Measurements from ENCODE around the gene BCAR1. TPM values are rescaled to one million over a fixed set of nuclear protein-coding genes. Genes with fewer than 3 reads are reported as not detected.

The BCAR1 gene
- total and polyA plus RNA-seq, 10 of the 15 experiments (the other 5 are each of a cell fraction or from before 2014, with no cell fraction given), result 0.13 to 14.1 (median 2.8) TPM; not detected in 1

- Histone ChIP-seq H3K4me2 (ENCODE audit: control insufficient read depth, insufficient read depth) (no peak overlapping the region), H4K20me1 (ENCODE audit: control insufficient read depth, insufficient read depth) (no peaks in the 10 kb centered on the region), H3K9ac (ENCODE audit: control insufficient read depth, insufficient read depth, low read length) (no peak overlapping the region), H3K36me3 (ENCODE audit: control insufficient read depth in 2 of 2, insufficient read depth in 2 of 2, low read length in 1 of 2) (no peaks in the 10 kb centered on the region), H3K27ac (ENCODE audit: control insufficient read depth, insufficient read depth) (no peak overlapping the region), H3K9me3 (replicated peaks; ENCODE audit: control insufficient read depth, insufficient read depth, low read length) (no peaks in the 10 kb centered on the region), H3K79me2 (ENCODE audit: control insufficient read depth, insufficient read depth, low read length) (no peaks in the 10 kb centered on the region), H3K4me3 (no peak overlapping the region), H2AFZ (ENCODE audit: control insufficient read depth, low read depth, low read length) (no peak overlapping the region), H3K27me3 (replicated peaks in 1 of 2; ENCODE audit: control insufficient read depth in 2 of 2, insufficient read depth in 2 of 2, low read length in 1 of 2) (no peaks in the 10 kb centered on the region), H3K4me1 (ENCODE audit: control insufficient read depth, insufficient read depth, low read length) (no peaks in the 10 kb centered on the region)
- FAIRE-seq, result no peak
- no peak for ATAC-seq
- intact Hi-C loops (cut with micrococcal nuclease; ENCODE audit: unreplicated experiment) (no loop called here), in situ Hi-C loops (cut with MboI) (no loop called here)
- TF ChIP-seq BCL11A (IDR thresholded peaks at IDR 0.05; ENCODE audit: low read depth, low read length) (no peak), MEF2A (IDR thresholded peaks at IDR 0.05; ENCODE audit: insufficient read depth, low read depth, low read length) (no peak), PML (IDR thresholded peaks at IDR 0.05; ENCODE audit: low read length) (no peak), SMAD5 (IDR thresholded peaks at IDR 0.05; ENCODE audit: low read depth) (no peak), CUX1 (IDR thresholded peaks at IDR 0.05; ENCODE audit: insufficient replicate concordance, low read depth, low read length) (no peak), NKRF (conservative IDR thresholded peaks at IDR 0.05) (no peak), ZSCAN29 (IDR thresholded peaks at IDR 0.05) (no peak), SRF (IDR thresholded peaks at IDR 0.05; ENCODE audit: low read depth in 2 of 2, low read length in 2 of 2) (no peak), RAD51 (IDR thresholded peaks at IDR 0.05) (no peak), TAF1 (IDR thresholded peaks at IDR 0.05; ENCODE audit: borderline replicate concordance, low read depth, low read length) (no peak), KDM1A (IDR thresholded peaks at IDR 0.05; ENCODE audit: borderline replicate concordance) (no peak), BRCA1 (IDR thresholded peaks at IDR 0.05; ENCODE audit: low read depth, low read length) (no peak), CREB1 (IDR thresholded peaks at IDR 0.05; ENCODE audit: low read depth) (no peak), YY1 (IDR thresholded peaks at IDR 0.05; ENCODE audit: low read depth, low read length) (no peak), HDAC2 (IDR thresholded peaks at IDR 0.05) (no peak), NRF1 (conservative IDR thresholded peaks at IDR 0.05; ENCODE audit: low read depth, low read length) (no peak), POLR2AphosphoS5 (IDR thresholded peaks at IDR 0.05; ENCODE audit: low read length) (no peak), MTA3 (IDR thresholded peaks at IDR 0.05; ENCODE audit: borderline replicate concordance, low read length) (no peak)
- ChIA-PET SMC1A (ENCODE audit: uncharacterized antibody, unreplicated experiment) (interaction anchor here (1.2 kb wide), 1 partner anchor 160 kb away, joined by 3 read pairs; no protein-coding TSS in a partner anchor), CTCF (interaction anchor here (1.4 kb wide), 1 partner anchor 8 kb away, joined by 6 read pairs; no protein-coding TSS in a partner anchor), RAD21 (ENCODE audit: unreplicated experiment) (no interaction called here), POLR2A (interaction anchor here (0.6 kb wide), 1 partner anchor 45 kb away, joined by 4 read pairs; no protein-coding TSS in a partner anchor)
- WGBS (ENCODE audit: insufficient coverage, insufficient replicate concordance, low lambda C conversion rate, missing lambda C conversion rate), result 60% methylated on average over 17 of the region's 26 CpGs
- no peak for DNase-seq (ENCODE audit: low read depth, low spot score)
- no TSS peak for BruUV-seq (replicated peaks)
Measured at GRCh38 chr16:75225678-75226515, 25.5 kb downstream of the BCAR1 start.
